ENCODE results near the gene KCNH2.

DNA sequence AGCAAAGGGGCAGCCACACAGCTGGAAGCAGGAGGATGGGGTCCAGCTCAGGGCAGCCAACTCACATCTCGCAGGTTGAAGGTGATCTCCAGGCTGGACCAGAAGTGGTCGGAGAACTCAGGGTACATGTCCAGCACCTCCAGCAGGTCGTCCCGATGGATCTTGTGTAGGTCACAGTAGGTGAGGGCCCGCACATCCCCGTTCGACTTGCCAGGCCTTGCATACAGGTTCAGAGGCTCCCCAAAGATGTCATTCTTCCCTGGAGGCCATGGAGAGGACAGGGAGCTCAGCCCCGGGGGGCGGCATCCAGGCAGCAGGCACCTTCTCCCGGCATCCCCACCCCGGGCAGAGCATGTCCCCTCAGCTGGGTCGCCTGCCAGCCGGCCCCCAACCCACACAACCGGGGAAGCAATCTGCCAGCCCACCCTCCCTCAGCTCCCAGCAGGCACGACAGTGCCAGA is 29.3 kb downstream of the KCNH2 start:
- TF ChIP-seq, protein P1, sequence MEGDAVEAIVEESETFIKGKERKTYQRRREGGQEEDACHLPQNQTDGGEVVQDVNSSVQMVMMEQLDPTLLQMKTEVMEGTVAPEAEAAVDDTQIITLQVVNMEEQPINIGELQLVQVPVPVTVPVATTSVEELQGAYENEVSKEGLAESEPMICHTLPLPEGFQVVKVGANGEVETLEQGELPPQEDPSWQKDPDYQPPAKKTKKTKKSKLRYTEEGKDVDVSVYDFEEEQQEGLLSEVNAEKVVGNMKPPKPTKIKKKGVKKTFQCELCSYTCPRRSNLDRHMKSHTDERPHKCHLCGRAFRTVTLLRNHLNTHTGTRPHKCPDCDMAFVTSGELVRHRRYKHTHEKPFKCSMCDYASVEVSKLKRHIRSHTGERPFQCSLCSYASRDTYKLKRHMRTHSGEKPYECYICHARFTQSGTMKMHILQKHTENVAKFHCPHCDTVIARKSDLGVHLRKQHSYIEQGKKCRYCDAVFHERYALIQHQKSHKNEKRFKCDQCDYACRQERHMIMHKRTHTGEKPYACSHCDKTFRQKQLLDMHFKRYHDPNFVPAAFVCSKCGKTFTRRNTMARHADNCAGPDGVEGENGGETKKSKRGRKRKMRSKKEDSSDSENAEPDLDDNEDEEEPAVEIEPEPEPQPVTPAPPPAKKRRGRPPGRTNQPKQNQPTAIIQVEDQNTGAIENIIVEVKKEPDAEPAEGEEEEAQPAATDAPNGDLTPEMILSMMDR (IDR thresholded peaks at IDR 0.05): no peak
- TF ChIP-seq EZH2 (IDR thresholded peaks at IDR 0.05; ENCODE audit: borderline replicate concordance, insufficient read depth, low read depth, low read length, poor library complexity, severe bottlenecking): no peak
